ENCODE results near the gene NFIX. TPM values are rescaled to one million over a fixed set of nuclear protein-coding genes. Genes with fewer than 3 reads are reported as not detected.

The NFIX gene
- total RNA-seq, 2 experiments from 2014 or later = 6.3 to 8.7 TPM

DNA sequence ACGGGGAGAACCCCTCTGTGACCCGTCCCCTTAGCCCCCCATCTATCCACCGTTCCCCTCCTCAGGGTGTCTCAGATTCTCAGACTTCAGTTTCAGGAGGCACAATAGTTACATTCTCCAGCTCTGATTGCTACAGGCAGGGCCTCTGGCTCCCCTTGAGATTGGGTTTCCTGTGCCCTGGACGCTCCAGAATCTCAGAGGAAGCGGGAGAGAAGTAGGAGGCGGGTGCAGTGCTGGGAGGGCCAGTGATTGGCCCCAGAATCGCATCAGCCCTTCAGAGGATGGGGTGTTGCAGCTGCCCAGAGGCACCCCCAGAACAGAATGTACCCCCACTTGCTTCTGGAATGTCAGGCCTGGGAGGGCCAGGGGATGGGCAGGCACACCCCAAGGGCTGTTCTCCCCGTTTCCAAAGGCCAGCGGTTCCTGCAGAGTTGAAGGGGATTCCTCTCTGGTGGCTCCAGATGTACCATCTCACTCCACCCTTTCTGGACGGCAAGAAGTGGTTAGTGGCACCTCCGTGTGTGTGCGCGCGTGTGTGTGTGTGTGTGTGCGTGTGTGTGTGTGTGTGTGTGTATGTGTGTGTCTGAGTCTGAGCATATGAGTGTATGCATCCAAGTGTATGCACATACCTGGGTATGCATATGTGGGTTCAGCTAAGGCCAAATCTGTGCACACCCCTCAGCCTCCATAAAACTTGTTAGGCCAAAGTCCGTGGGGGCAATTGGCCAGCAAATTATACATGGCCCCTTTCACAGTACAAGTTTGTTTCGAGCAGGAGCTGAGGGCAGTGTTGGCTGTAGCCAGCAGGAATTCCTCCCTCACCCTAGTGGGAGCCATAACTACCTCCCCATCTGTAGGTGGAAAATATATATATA, 71.9 kb downstream of the NFIX start:
- H3K27ac Mint-ChIP-seq = no peak overlapping the region
- no peaks in the 10 kb centered on the region for H3K36me3 Mint-ChIP-seq
- peaks cover 9% of the 10 kb centered on the region for H3K27me3 Mint-ChIP-seq
- H3K4me1 Mint-ChIP-seq = no peaks in the 10 kb centered on the region
- H3K4me3 Mint-ChIP-seq = no peak overlapping the region
- no peaks in the 10 kb centered on the region for H3K9me3 Mint-ChIP-seq
- DNase-seq = no peak

DNA sequence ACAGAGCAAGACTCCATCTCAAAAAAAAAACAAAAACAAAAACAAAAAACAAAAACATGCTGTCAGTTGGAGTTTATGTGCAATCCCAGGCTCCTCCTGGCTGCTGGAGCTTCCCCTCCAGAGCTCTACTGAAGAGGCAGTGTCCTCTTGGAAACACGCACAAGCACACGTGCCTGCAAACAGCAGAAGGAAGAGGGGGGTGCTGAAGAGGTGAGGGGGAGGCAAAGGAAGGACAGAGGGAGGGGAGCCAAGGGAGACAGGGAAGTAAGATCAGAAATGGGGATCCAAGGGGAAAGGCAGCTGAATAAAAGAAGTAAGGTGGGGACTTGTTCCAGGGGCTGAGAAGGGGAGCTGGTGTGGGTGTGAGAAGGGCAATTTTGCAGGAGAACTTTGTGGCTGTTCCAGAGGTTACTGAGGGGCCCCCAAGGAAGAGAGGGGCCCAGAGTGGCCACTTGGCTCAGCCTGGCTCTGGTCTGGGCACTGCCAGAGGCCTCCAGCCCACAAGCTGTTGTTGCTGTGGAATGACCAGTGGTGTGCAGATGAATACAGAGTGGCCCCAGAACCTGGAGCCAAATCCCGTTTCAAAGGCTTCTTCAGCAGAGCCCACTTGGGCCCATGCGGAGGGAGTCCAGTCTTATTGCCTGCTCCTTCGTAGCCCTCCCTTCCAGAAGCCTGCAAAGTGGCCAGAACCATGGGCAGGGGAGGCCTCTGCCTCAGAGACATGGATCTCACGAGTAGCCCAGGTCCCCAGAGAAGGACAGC, 73.0 kb downstream of the NFIX start:
- no peak for DNase-seq
- Mint-ChIP-seq H3K36me3 (no peaks in the 10 kb centered on the region), H3K9me3 (no peaks in the 10 kb centered on the region), H3K27ac (no peak overlapping the region), H3K4me1 (no peaks in the 10 kb centered on the region), H3K27me3 (peaks cover 3% of the 10 kb centered on the region), H3K4me3 (no peak overlapping the region)

DNA sequence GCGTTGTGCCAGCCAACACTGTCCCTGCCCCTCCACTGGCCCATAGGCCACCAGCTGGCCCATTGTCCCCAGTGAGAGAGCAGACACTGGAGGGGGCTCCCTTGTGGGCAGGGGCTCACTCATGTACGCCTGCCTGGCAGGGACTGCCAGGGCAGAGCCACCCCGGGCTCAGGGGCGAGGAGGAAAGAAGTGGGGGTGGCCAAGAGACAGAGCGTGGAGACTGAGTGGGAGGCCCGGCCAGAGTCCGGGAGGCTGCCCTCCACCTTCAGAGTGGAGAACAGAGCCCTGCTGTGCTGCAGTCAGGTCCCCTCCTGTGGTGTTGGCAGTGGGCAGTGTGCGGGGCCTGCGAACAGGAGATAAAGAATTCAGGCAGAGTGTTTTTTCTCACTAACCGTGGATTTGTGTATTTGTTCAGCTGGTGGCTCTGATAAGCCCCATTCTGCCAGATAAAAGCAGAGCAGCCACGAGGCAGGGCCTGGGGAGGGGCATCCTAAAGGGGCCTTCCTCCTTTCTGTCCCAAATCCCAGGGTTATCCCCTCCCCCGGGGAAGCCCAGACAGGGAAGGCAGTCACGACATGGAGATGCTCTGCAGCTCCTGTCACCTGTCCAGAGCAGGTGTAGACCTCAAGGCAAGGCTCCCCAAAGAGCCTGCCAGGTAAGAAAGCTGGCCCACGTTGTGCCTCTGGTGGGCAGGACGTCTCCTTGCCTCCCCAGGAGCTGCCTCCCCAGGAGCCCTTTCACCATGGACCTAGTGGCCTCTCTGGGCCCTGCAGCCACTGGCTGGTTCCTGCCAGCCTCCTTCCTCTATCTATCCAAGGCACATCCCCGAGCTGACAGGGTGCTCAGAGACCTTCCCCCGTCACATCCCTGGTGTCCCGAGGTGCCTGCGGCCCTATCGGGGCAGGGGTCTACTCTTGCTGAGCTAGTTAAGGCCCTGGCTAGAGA, 74.4 kb downstream of the NFIX start:
- no peaks in the 10 kb centered on the region for H3K27me3 Mint-ChIP-seq
- DNase-seq = no peak
- no peaks in the 10 kb centered on the region for H3K9me3 Mint-ChIP-seq
- H3K27ac Mint-ChIP-seq = no peak overlapping the region
- H3K4me3 Mint-ChIP-seq = no peak overlapping the region
- no peaks in the 10 kb centered on the region for H3K4me1 Mint-ChIP-seq
- H3K36me3 Mint-ChIP-seq = no peaks in the 10 kb centered on the region

DNA sequence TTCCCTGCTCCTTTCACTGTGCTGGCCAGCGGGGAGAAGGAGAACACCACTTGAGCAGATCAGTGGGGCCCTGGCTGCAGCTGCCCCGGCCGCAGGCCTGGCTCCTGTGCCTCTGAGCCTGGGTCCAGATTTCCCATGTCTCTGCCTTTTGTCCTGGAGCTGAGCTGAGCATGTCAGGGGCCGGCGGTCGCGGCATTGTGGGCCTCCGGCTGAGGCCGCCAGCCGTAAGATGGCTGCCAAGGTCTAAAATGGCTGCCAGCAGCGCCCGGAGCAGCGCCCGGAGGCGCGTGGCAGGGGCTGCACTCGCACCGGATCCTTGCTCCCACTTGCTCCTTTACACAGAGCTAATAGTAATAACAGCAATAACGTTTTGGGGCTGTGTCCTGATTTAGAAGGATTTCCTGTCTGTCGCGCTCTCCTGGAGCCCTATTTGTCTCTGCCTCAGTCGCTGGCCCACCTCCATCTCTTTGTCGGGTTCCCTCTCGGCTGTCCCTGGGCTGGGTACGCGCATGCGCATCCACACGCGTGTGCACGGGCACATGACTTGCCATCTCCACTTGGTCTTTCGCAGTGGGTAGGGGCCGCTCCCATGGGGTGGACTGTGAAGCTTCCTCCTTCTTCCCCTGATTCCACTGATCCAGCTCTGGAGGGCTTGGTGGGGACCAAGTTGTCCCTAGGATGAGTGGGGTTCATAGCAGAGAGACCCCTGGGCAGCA, 75.3 kb downstream of the NFIX start:
- Mint-ChIP-seq H3K9me3 (no peaks in the 10 kb centered on the region), H3K36me3 (no peaks in the 10 kb centered on the region), H3K27ac (no peak overlapping the region), H3K4me1 (no peaks in the 10 kb centered on the region), H3K27me3 (no peaks in the 10 kb centered on the region), H3K4me3 (no peak overlapping the region)
- no peak for DNase-seq

DNA sequence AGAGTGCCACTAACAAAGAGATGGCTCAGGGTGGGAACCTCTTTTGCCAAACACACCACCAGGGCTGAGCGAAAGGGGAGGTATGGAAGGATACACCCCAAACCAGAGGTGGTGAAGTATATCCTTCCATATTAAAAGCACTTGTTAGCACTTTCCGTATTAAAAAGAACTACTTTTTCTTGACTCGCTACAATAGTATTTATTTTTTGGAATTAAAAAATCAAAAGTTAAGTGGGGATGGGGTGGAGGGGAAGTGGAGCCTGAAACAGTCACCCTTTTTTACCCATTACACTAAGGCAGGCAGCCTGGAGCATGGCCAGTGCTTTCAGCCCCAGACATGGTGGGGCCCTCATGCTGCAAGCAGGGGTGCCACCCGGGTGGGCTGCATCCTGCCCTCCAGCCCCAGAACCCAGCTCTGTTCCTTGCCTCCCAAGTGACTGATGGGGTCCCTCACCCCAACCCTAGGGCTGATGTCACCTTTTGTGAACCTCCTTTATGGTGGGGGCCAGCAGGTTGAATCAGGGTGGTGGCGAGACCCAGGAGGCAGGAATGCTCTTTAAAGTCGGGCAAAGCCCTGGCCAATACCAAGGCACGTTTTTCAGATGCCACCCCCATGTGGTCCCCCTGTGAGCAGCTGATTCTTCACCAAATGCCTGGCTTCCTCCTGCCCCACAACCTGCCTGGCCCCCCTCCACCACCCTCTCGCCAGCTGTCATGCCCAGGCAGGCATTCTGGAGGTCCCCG, 76.3 kb downstream of the NFIX start:
- Mint-ChIP-seq H3K4me3 (no peak overlapping the region), H3K27ac (no peak overlapping the region), H3K27me3 (no peaks in the 10 kb centered on the region), H3K9me3 (no peaks in the 10 kb centered on the region), H3K36me3 (no peaks in the 10 kb centered on the region), H3K4me1 (no peaks in the 10 kb centered on the region)
- DNase-seq = no peak

DNA sequence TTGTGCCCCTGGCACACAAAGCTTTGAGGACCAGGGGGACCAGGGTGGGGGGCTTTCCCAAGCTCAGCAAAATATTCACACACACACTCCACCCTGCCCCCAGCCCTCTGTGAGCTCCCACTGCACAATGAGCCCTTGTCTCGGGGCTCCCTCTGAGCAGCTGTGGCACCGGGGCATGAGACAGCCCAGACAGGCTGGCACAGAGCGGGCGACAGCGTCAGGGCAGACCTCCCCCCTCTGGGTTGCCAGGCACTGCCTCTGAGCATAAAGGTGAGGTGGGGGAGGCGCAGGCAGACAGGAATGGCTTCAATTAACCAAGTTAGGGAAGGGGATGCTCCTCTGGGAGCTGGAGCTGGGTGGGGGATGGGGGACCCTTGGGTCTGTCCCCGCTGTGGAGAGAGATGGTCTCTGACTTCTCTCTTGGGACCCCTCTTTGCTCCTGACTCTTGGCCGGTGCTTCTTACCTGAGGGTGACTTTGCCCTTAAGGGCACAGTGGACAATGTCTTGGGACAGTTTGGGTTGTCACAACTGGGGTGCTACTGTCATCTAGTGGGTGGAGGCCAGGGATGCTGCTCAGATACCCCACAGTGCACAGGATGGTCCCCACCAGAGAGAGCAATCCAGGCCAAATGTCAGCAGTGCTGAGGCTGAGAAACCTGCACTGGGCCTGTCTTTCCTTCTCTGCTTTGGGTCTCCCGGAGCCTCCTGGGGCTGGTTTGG, 77.1 kb downstream of the NFIX start:
- H3K9me3 Mint-ChIP-seq = no peaks in the 10 kb centered on the region
- no peaks in the 10 kb centered on the region for H3K4me1 Mint-ChIP-seq
- no peak for DNase-seq
- H3K4me3 Mint-ChIP-seq = no peak overlapping the region
- H3K27me3 Mint-ChIP-seq = no peaks in the 10 kb centered on the region
- H3K27ac Mint-ChIP-seq = no peak overlapping the region
- no peaks in the 10 kb centered on the region for H3K36me3 Mint-ChIP-seq

DNA sequence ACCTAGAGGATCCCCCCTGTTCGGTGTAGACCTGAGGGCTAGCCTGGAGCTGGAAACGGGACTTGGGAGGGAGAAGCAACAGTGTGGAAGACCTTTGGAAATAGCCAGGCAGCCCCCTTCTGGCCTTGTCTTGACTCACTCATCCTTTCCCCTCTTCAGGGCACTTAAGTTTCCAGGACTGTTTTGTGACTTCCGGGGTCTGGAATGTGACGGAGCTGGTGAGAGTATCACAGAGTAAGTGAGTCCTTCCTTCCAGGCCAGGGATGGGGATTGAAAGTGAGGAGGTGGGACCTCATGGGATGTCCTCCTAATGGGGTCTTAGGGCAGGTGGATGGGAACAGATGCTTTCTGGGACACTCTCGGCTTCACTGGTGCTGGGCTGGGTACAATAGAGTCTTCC, 78.0 kb downstream of the NFIX start:
- no peaks in the 10 kb centered on the region for H3K27me3 Mint-ChIP-seq
- H3K9me3 Mint-ChIP-seq = no peaks in the 10 kb centered on the region
- no peaks in the 10 kb centered on the region for H3K36me3 Mint-ChIP-seq
- H3K4me1 Mint-ChIP-seq = no peaks in the 10 kb centered on the region
- no peak for DNase-seq
- no peak overlapping the region for H3K4me3 Mint-ChIP-seq
- H3K27ac Mint-ChIP-seq = no peak overlapping the region

DNA sequence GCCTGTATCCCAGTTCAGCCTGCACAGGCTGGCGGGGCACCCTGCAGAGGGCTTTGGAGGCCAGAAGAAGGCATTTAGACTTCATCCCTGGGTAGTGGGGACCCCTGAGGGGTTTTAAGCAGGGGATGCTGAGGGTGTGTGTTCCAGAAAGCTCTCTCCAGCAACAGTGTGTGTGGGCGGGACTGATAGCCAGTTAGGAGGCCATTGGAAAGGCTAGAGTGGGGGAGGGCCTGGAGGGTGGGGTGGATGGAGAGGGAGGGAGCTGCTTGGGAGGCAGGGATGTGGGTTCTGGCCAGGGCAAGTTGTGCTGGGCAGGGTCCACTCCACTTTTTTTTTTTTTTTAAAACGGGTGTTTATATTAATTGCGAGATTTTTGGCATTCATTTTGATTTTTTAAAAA, 79.1 kb downstream of the NFIX start:
- Mint-ChIP-seq H3K27ac (no peak overlapping the region), H3K36me3 (no peaks in the 10 kb centered on the region), H3K4me1 (peaks cover 3% of the 10 kb centered on the region), H3K4me3 (no peak overlapping the region), H3K27me3 (no peaks in the 10 kb centered on the region), H3K9me3 (no peaks in the 10 kb centered on the region)
- DNase-seq = no peak

DNA sequence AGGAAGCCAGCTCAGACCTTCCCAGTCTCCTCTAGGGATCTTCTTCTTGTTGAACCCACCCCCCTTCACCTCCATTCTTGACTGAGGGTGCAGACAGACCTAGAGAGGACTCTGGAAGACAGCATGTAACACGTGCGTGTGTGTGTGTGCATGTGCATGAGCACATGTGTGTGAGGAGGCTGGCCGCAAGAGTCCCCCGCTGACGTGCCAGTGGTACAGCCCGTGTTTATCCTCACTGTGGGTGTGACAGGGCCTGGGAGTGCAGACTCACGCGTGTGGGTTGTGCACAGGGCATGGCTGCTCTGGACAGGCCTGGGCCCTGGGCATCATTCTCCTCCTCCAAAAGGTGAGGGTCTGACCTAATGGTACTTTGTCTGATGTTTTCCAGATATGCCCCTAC, 81.0 kb downstream of the NFIX start:
- no peaks in the 10 kb centered on the region for H3K27me3 Mint-ChIP-seq
- no peak overlapping the region for H3K27ac Mint-ChIP-seq
- H3K4me3 Mint-ChIP-seq = no peak overlapping the region
- no peaks in the 10 kb centered on the region for H3K9me3 Mint-ChIP-seq
- no peak for DNase-seq
- peaks cover 3% of the 10 kb centered on the region for H3K4me1 Mint-ChIP-seq
- no peaks in the 10 kb centered on the region for H3K36me3 Mint-ChIP-seq

DNA sequence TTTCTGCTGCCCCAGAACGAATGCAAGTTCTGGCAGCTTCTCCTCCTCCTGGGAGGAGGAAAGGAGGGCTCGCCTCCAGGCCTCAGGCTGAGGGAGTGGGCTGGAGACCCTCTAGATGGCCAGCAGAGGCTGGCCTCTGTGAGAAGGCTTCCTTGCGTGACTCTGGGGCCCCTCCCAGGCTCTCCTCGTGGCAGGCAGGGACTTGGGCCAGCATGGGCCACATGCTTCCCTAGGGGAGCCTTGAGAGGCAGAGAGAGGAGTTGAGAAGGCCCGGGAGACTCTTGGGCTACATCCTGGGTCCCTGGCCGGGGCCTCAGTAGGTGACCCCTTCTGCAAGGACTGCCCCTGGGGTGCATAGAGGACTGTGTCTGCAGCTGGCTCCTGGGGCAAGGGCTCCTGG, 81.5 kb downstream of the NFIX start:
- H3K9me3 Mint-ChIP-seq = no peaks in the 10 kb centered on the region
- DNase-seq = no peak
- no peaks in the 10 kb centered on the region for H3K36me3 Mint-ChIP-seq
- no peak overlapping the region for H3K27ac Mint-ChIP-seq
- H3K4me3 Mint-ChIP-seq = no peak overlapping the region
- H3K4me1 Mint-ChIP-seq = peaks cover 3% of the 10 kb centered on the region
- H3K27me3 Mint-ChIP-seq = no peaks in the 10 kb centered on the region

DNA sequence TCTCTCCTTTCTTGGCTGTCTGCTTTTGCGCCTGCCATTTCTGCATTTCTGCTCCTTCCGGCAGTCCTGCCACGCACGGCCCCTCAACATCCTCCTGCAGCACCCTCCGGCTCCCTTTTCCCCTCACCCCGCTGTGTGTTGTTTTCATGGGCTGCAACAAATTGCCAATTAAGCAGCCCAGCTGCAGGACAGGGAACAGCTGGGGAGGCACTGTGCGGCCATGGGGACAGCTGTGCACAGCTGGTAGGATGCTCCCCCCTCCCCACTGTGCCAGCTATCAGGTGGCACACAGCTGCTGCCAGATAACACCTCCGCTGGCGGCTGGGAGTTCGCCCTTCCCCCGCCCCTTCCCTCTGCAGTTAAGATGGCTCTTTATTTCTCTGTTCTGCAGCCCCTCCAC, 82.0 kb downstream of the NFIX start:
- no peaks in the 10 kb centered on the region for H3K27me3 Mint-ChIP-seq
- H3K36me3 Mint-ChIP-seq = no peaks in the 10 kb centered on the region
- no peak overlapping the region for H3K27ac Mint-ChIP-seq
- H3K9me3 Mint-ChIP-seq = no peaks in the 10 kb centered on the region
- no peak overlapping the region for H3K4me3 Mint-ChIP-seq
- peaks cover 3% of the 10 kb centered on the region for H3K4me1 Mint-ChIP-seq
- no peak for DNase-seq

DNA sequence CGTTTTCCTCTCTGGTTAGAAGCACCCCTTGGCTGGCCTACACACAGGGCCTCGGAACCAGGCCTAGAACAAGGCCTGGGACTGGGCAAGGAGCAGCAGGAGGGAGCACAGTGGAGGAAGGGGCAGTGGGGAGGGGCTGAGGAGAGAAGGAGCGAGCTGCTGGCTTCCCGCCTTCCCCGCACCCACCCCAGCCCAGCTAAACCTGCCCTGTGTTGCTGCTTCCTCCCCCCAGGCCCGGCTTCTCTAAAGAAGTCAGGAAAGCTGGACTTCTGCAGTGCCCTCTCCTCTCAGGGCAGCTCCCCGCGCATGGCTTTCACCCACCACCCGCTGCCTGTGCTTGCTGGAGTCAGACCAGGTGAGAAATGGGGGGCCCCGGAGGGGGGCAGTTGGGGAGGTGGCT, 83.1 kb downstream of the NFIX start:
- Mint-ChIP-seq H3K4me3 (no peak overlapping the region), H3K4me1 (peaks cover 3% of the 10 kb centered on the region), H3K9me3 (no peaks in the 10 kb centered on the region), H3K27ac (no peak overlapping the region), H3K27me3 (no peaks in the 10 kb centered on the region), H3K36me3 (no peaks in the 10 kb centered on the region)
- no peak for DNase-seq

DNA sequence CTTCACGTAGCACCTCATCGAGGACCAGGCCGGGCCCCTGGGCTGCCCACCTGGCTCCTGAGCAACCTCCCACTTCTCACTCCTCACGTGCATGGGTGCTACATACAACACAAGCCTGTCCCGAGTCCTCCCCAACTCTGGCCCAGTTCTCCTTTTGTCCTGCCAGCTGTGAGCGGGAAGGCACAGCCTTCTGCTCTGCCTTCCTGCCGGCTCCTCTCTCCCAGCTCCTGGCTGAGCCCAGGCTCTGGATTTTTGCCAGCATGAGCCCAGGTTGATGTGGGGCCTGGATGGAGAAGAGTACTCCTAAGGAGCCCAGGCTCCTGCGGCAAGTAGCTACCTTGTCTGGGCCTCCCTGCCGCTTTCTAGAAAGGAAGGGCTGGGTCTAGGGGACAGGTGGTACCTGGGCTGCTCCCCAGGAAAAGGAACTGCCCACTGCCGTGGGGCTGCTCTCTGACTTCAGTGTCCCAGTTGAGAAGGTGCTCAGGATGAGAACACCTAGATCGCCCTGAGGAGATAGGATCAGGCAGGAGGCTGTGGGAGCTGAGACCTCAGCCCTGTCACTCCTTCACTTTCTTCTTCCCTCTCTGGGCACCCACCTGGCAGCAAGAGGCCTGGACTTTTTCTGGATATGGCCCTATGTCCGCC, 83.7 kb downstream of the NFIX start:
- Mint-ChIP-seq H3K4me1 (peaks cover 3% of the 10 kb centered on the region), H3K27ac (no peak overlapping the region), H3K27me3 (no peaks in the 10 kb centered on the region), H3K36me3 (no peaks in the 10 kb centered on the region), H3K4me3 (no peak overlapping the region), H3K9me3 (no peaks in the 10 kb centered on the region)
- DNase-seq = no peak

Data from activated naive CD8-positive, alpha-beta T cell treated with anti-CD3 and anti-CD28 coated beads for 36 hours (primary cell).